Stomach (tissue), 9 donors: ENCODE results near the gene RPN2. TPM values are rescaled to one million over a fixed set of nuclear protein-coding genes. Genes with fewer than 3 reads are reported as not detected.

ENCODE experiments used
- DNase-seq, 2 donors: peaks; one replicate each; pipeline versions ENCODE4 v3.0.0 to v3.0.0-alpha.2; 2013 to 2019
- H3K27ac ChIP-seq, 5 donors: fragments of 200-600 bp in 4 of 5; sonication (generic) in 4 of 5; one replicate each; pipeline ENCODE4 v1.5.1; 2013 to 2019; ENCODE audit warnings: mild to moderate bottlenecking in 1 of 5, moderate library complexity in 1 of 5
- H3K27me3 ChIP-seq, 3 donors: fragments of 200-600 bp; sonication (generic); one replicate each; pipeline ENCODE4 v1.5.1; 2017 to 2019; ENCODE audit warnings: mixed run types in 1 of 3
- H3K36me3 ChIP-seq, 4 donors: fragments of 200-600 bp; sonication (generic); 1 replicate in 3 of 4; 2 replicates in 1 of 4; pipeline ENCODE4 v1.5.1; 2016 to 2019
- H3K4me1 ChIP-seq, 4 donors: fragments of 200-600 bp; sonication (generic); one replicate each; pipeline ENCODE4 v1.5.1; 2016 to 2019
- H3K4me3 ChIP-seq, 4 donors: fragments of 200-600 bp; sonication (generic) in 3 of 4; one replicate each; pipeline ENCODE4 v1.5.1; 2016 to 2019; ENCODE audit warnings: mild to moderate bottlenecking in 1 of 4
- H3K9me3 ChIP-seq, 4 donors: fragments of 200-600 bp; sonication (generic); one replicate each; pipeline ENCODE4 v1.5.1; 2016 to 2019
- CTCF ChIP-seq, 7 experiments: fragments of 450-650 bp in 4 of 7; fragments of 200-600 bp in 3 of 7; sonication (generic) in 3 of 7; IDR thresholded peaks; one replicate each; pipeline ENCODE4 v1.5.1; 2016 to 2019; ENCODE audit warnings: antibody characterized with exemption in 7 of 7, control low read depth in 2 of 7, mild to moderate bottlenecking in 1 of 7
- EP300 ChIP-seq: sonication (generic); formaldehyde crosslinking; IDR thresholded peaks from one replicate; pipeline ENCODE4 v1.6.1; 2017; ENCODE audit warnings: antibody characterized with exemption
- POLR2A ChIP-seq, 4 donors: fragments of 450-650 bp; IDR thresholded peaks; one replicate each; pipeline ENCODE4 v1.6.1; 2016; ENCODE audit warnings: antibody characterized with exemption in 4 of 4, control low read depth in 2 of 4, mild to moderate bottlenecking in 1 of 4, moderate library complexity in 1 of 4
- POLR2AphosphoS5 ChIP-seq, 3 donors: sonication (generic); formaldehyde crosslinking; IDR thresholded peaks; one replicate each; pipeline ENCODE4 v1.6.1; 2016; ENCODE audit warnings: antibody characterized with exemption in 3 of 3
- WGBS, 5 donors: extraction: QIAGEN DNeasy Blood & Tissue Kit in 3 of 5; methylation state at CpG; one replicate each; pipeline versions ENCODE4 v1.1.5 to v1.1.7; 2013 to 2018; 5-methylcytosine and 5-hydroxymethylcytosine counted together
- intact Hi-C: fragments of 100-400 bp; cut with DNase I; formaldehyde crosslinking; loops from one replicate; pipeline ENCODE4 v1.15.1; 2023; ENCODE audit warnings: low total_unique reads
- polyA plus RNA-seq, 3 donors: library from polyadenylated mRNA; stranded (reverse); fragments of 200-250 nt; gene quantifications; one replicate each; pipeline ENCODE4 v1.2.3, GENCODE V29; 2013
- total RNA-seq, 5 donors: library from RNA; depleted of rRNA; stranded (reverse); fragments of >200 nt; gene quantifications; one replicate each; pipeline versions ENCODE4 v1.1.0 to v1.2.3, GENCODE V29; 2014 to 2016
- donor health status: healthy with polysubstance abuse.
- donor health status: Bipolar disorder and iron deficiency.
- donor health status: healthy.

RPN2 gene
- total and polyA plus RNA-seq, 8 donors, result 32.5 to 163 (median 85.3) TPM

- Histone ChIP-seq H3K36me3 (peaks cover 21 to 59% (median 50%) of the 10 kb centered on the region in 4 donors), H3K9me3 (no peaks in the 10 kb centered on the region), H3K4me3 (no peak overlapping the region), H3K4me1 (peaks cover 0 to 29% (median 8%) of the 10 kb centered on the region in 4 donors), H3K27ac (no peak overlapping the region), H3K27me3 (no peaks in the 10 kb centered on the region)
- no peak for DNase-seq
- WGBS, 5 donors, result 74 to 88% (median 82%) methylated on average over 5 of the region's 5 CpGs
- no peak for TF ChIP-seq POLR2AphosphoS5 (IDR thresholded peaks at IDR 0.05)
- TF ChIP-seq POLR2A (IDR thresholded peaks at IDR 0.05), result no peak
- TF ChIP-seq EP300, result no peak
- no peak for TF ChIP-seq CTCF (IDR thresholded peaks at IDR 0.05)
- intact Hi-C loops, result no loop called here
These were observed 65.4 kb downstream of the RPN2 start for GRCh38 chr20:37244572-37244957.

- intact Hi-C loops, result no loop called here
These were observed 66.4 kb downstream of the RPN2 start for GRCh38 chr20:37245216-37246150.

GRCh38 chr20:37246736-37247135, 67.6 kb downstream of the RPN2 start:
- Histone ChIP-seq H3K4me1 (peaks cover 0 to 19% (median 5%) of the 10 kb centered on the region in 4 donors), H3K9me3 (no peaks in the 10 kb centered on the region), H3K27me3 (no peaks in the 10 kb centered on the region), H3K36me3 (peaks cover 15 to 38% (median 28%) of the 10 kb centered on the region in 4 donors), H3K4me3 (no peak overlapping the region), H3K27ac (no peak overlapping the region)
- TF ChIP-seq EP300 (no peak), CTCF (IDR thresholded peaks at IDR 0.05) (no peak), POLR2A (IDR thresholded peaks at IDR 0.05) (no peak)
- 92 to 97% (median 96%) methylated on average over 5 of the region's 5 CpGs for WGBS, 5 donors
- DNase-seq, result no peak
- intact Hi-C loops, result no loop called here

More at GRCh38 chr20:37245216-37246150, 66.4 kb downstream of the RPN2 start:
- no peaks in the 10 kb centered on the region for H3K9me3 ChIP-seq
- TF ChIP-seq POLR2A (IDR thresholded peaks at IDR 0.05) (no peak), EP300 (no peak), CTCF (IDR thresholded peaks at IDR 0.05) (no peak), POLR2AphosphoS5 (IDR thresholded peaks at IDR 0.05) (no peak)
- WGBS, 5 donors, result 81 to 87% (median 87%) methylated on average over 25 of the region's 25 CpGs
- no peak overlapping the region for H3K4me3 ChIP-seq
- H3K27ac ChIP-seq, result no peak overlapping the region
- no peaks in the 10 kb centered on the region for H3K27me3 ChIP-seq
- H3K36me3 ChIP-seq, result peaks cover 21 to 50% (median 41%) of the 10 kb centered on the region in 4 donors
- no peak for DNase-seq
- H3K4me1 ChIP-seq, result peaks cover 0 to 22% (median 7%) of the 10 kb centered on the region in 4 donors

- TF ChIP-seq POLR2AphosphoS5 (IDR thresholded peaks at IDR 0.05) (no peak), CTCF (IDR thresholded peaks at IDR 0.05) (no peak), EP300 (no peak), POLR2A (IDR thresholded peaks at IDR 0.05) (no peak)
- 56 to 80% (median 70%) methylated on average over 1 of the region's 1 CpG for WGBS, 5 donors
- Histone ChIP-seq H3K9me3 (no peaks in the 10 kb centered on the region), H3K4me1 (peaks cover 0 to 14% (median 5%) of the 10 kb centered on the region in 4 donors), H3K27ac (no peak overlapping the region), H3K27me3 (no peaks in the 10 kb centered on the region), H3K36me3 (peaks cover 8 to 29% (median 20%) of the 10 kb centered on the region in 4 donors), H3K4me3 (no peak overlapping the region)
- intact Hi-C loops, result no loop called here
- DNase-seq, result no peak
These were observed 68.4 kb downstream of the RPN2 start for GRCh38 chr20:37247547-37247946.
